ENCODE measurements around the gene MCTP1. TPM values are rescaled to one million over a fixed set of nuclear protein-coding genes. Genes with fewer than 3 reads are reported as not detected.

The MCTP1 gene
- total RNA-seq, 1 experiment from 2014 or later, result 2.5 TPM

GRCh38 chr5:95027151-95027721, 257.7 kb downstream of the MCTP1 start:
- Histone ChIP-seq H3K27me3 (ENCODE audit: insufficient read depth, low read length) (no peaks in the 10 kb centered on the region), H2BK20ac (ENCODE audit: low read depth, low read length, poor library complexity, severe bottlenecking) (no peak overlapping the region), H3K79me2 (ENCODE audit: insufficient read depth, low read length) (no peaks in the 10 kb centered on the region), H2BK12ac (ENCODE audit: insufficient read length, low read depth, low read length) (no peak overlapping the region), H2BK120ac (ENCODE audit: low read depth, low read length, poor library complexity, severe bottlenecking) (no peak overlapping the region), H3K14ac (ENCODE audit: insufficient read depth, low read length) (no peak overlapping the region), H4K5ac (ENCODE audit: insufficient read length, low read depth, low read length) (no peak overlapping the region), H3K9me3 (ENCODE audit: control insufficient read depth, low read depth, low read length) (no peaks in the 10 kb centered on the region), H3K27ac (ENCODE audit: insufficient read length, low read depth, low read length) (no peak overlapping the region), H2AK5ac (ENCODE audit: insufficient read length, low read length) (no peak overlapping the region), H3K79me1 (ENCODE audit: insufficient read depth, low read depth, low read length, poor library complexity, severe bottlenecking) (no peaks in the 10 kb centered on the region), H4K8ac (replicated peaks; ENCODE audit: insufficient read length, low read depth, low read length) (no peak overlapping the region), H3K18ac (ENCODE audit: insufficient read length, low read depth, low read length) (no peak overlapping the region), H4K91ac (ENCODE audit: insufficient read length, low read depth, low read length) (no peak overlapping the region), H2BK15ac (ENCODE audit: low read depth, low read length) (no peak overlapping the region), H3K4ac (ENCODE audit: low read depth, low read length) (no peak overlapping the region), H3K9ac (ENCODE audit: extremely low read depth, insufficient read length, low read length) (no peak overlapping the region), H3K4me1 (ENCODE audit: insufficient read depth, low read length) (no peaks in the 10 kb centered on the region), H3K4me2 (ENCODE audit: insufficient read depth, insufficient read length, low read length) (no peak overlapping the region), H3T11ph (ENCODE audit: low read length) (no peak overlapping the region), H2AFZ (ENCODE audit: low read length) (no peak overlapping the region), H3K23ac (ENCODE audit: insufficient read length, low read depth, low read length) (no peak overlapping the region), H2BK5ac (ENCODE audit: insufficient read length, low read length) (no peak overlapping the region), H4K20me1 (ENCODE audit: control insufficient read depth, insufficient read depth, insufficient read length) (no peaks in the 10 kb centered on the region), H3K23me2 (ENCODE audit: insufficient read length, low read depth, low read length, poor library complexity, severe bottlenecking) (no peaks in the 10 kb centered on the region), H3K56ac (ENCODE audit: insufficient read length, low read depth, low read length) (no peak overlapping the region)
- no CpG with 5 or more reads among the region's 5 CpGs for WGBS (ENCODE audit: extremely low coverage, insufficient read length, low lambda C conversion rate)
- no peaks in the 10 kb centered on the region for H3K36me3 Mint-ChIP-seq (ENCODE audit: insufficient read depth in 1 of 3, low read depth in 3 of 3)
- H3K4me3 Mint-ChIP-seq, result no peak overlapping the region
- peak overlapping the region in 1 of 3 experiments; percentile 38; a peak in 1 of 7 replicates for H3K27ac Mint-ChIP-seq
- no peak for TF ChIP-seq CTCF (conservative IDR thresholded peaks at IDR 0.05)
- no peak for DNase-seq
- no peaks in the 10 kb centered on the region for H3K27me3 Mint-ChIP-seq (ENCODE audit: low read depth)
- peaks cover 4% of the 10 kb centered on the region in 2 experiments; a peak in 1 of 4 replicates for H3K4me1 Mint-ChIP-seq
- H3K9me3 Mint-ChIP-seq, result no peaks in the 10 kb centered on the region

All from H9 (cell line).